Neural cell (in vitro differentiated cells): Measurements from ENCODE around the gene ABCC3.
"Not testable (repeated sequence)": the region's sequence is repeated elsewhere in the genome, so short reads cannot be mapped to it uniquely, and the experiment has no call there.

ENCODE experiments used
- POLR2AphosphoS5 ChIP-seq: IDR thresholded peaks from 2 replicates; pipeline ENCODE4 v1.6.1; 2012
- REST ChIP-seq: IDR thresholded peaks from 2 replicates; pipeline ENCODE4 v1.6.1; 2012; ENCODE audit warnings: borderline replicate concordance

- not testable (repeated sequence) for TF ChIP-seq REST, POLR2AphosphoS5
These were observed 89.9 kb downstream of the ABCC3 start for GRCh38 chr17:50724622-50725021.
